Astrocyte (in vitro differentiated cells and primary cell): Measurements from ENCODE around the gene F5. TPM values are rescaled to one million over a fixed set of nuclear protein-coding genes. Genes with fewer than 3 reads are reported as not detected.
A peak's percentile ranks its signal among the peaks of the same experiment; 100 is the strongest.

Source experiments
- DNase-seq: peaks from one replicate; pipeline ENCODE4 v3.0.0-alpha.2; 2010; ENCODE audit warnings: low read depth
- FAIRE-seq: peaks from 2 replicates; lab custom pipeline; 2011; peaks lifted over from hg19 to GRCh38; lab: Jason Lieb, UNC
- H2AFZ ChIP-seq: 2 replicates; pipeline ENCODE4 v1.6.0; 2012; ENCODE audit warnings: low read depth, low read length, inconsistent platforms
- H3K27ac ChIP-seq: 2 replicates; pipeline ENCODE4 v1.5.1; 2011; ENCODE audit warnings: low read depth, low read length, inconsistent platforms
- H3K27me3 ChIP-seq: 2 replicates; pipeline ENCODE4 v1.6.0; 2011; ENCODE audit warnings: low read length, inconsistent platforms; ENCODE audit not compliant: insufficient read depth
- H3K36me3 ChIP-seq: 2 replicates; pipeline ENCODE4 v1.5.1; 2011; ENCODE audit warnings: low read length, inconsistent platforms; ENCODE audit not compliant: insufficient read depth
- H3K4me1 ChIP-seq: 2 replicates; pipeline ENCODE4 v1.5.1; 2011; ENCODE audit warnings: low read length, inconsistent platforms; ENCODE audit not compliant: insufficient read depth
- H3K4me2 ChIP-seq: 2 replicates; pipeline ENCODE4 v1.6.0; 2012; ENCODE audit warnings: low read length, inconsistent platforms
- H3K4me3 ChIP-seq: 2 replicates; pipeline ENCODE4 v1.5.1; 2011; ENCODE audit warnings: low read depth, mild to moderate bottlenecking, low read length, inconsistent platforms; ENCODE audit not compliant: insufficient read depth
- H3K79me2 ChIP-seq: 2 replicates; pipeline ENCODE4 v1.6.0; 2012; ENCODE audit warnings: mild to moderate bottlenecking, low read length, inconsistent platforms; ENCODE audit not compliant: insufficient read depth
- H3K9ac ChIP-seq: 2 replicates; pipeline ENCODE4 v1.6.0; 2012; ENCODE audit warnings: mild to moderate bottlenecking, low read length, inconsistent platforms
- H3K9me3 ChIP-seq: 2 replicates; pipeline ENCODE4 v1.5.1; 2012; ENCODE audit warnings: low read depth, mild to moderate bottlenecking, low read length, inconsistent platforms; ENCODE audit not compliant: insufficient read depth
- H4K20me1 ChIP-seq: 2 replicates; pipeline ENCODE4 v1.6.0; 2012; ENCODE audit warnings: low read length, inconsistent platforms; ENCODE audit not compliant: insufficient read depth
- H3K27ac Mint-ChIP-seq: one replicate; pipeline ENCODE4 v1.8.0; 2021; ENCODE audit warnings: mild to moderate bottlenecking, mixed read lengths; ENCODE audit not compliant: unreplicated experiment
- H3K27me3 Mint-ChIP-seq: one replicate; pipeline ENCODE4 v1.8.0; 2021; ENCODE audit warnings: low read depth, mixed read lengths; ENCODE audit not compliant: unreplicated experiment
- H3K36me3 Mint-ChIP-seq: one replicate; pipeline ENCODE4 v1.8.0; 2021; ENCODE audit warnings: low read depth, mixed read lengths; ENCODE audit not compliant: unreplicated experiment
- H3K4me1 Mint-ChIP-seq: one replicate; pipeline ENCODE4 v1.8.0; 2021; ENCODE audit warnings: low read depth, mixed read lengths; ENCODE audit not compliant: unreplicated experiment
- H3K4me3 Mint-ChIP-seq: one replicate; pipeline ENCODE4 v1.8.0; 2021; ENCODE audit warnings: mild to moderate bottlenecking, moderate library complexity, mixed read lengths; ENCODE audit not compliant: unreplicated experiment
- H3K9me3 Mint-ChIP-seq: one replicate; pipeline ENCODE4 v1.8.0; 2021; ENCODE audit warnings: mild to moderate bottlenecking, mixed read lengths; ENCODE audit not compliant: unreplicated experiment
- EZH2 ChIP-seq: IDR thresholded peaks from 2 replicates; pipeline ENCODE4 v1.6.1; 2012; ENCODE audit warnings: mild to moderate bottlenecking, low read length, inconsistent platforms; ENCODE audit not compliant: insufficient read depth
- total RNA-seq: library from RNA; stranded (reverse); gene quantifications from 2 replicates; pipeline ENCODE4 v1.2.1, GENCODE V29; 2021
- TF ChIP-seq, protein P1 (sequence below): IDR thresholded peaks from 2 replicates; pipeline ENCODE4 v1.5.1; 2011; ENCODE audit warnings: low read depth, mild to moderate bottlenecking, inconsistent platforms, low read length, moderate library complexity; ENCODE audit not compliant: insufficient read depth

The F5 gene
- total RNA-seq, 1 donor from 2014 or later: 0.18 TPM

- TF ChIP-seq, protein P1, sequence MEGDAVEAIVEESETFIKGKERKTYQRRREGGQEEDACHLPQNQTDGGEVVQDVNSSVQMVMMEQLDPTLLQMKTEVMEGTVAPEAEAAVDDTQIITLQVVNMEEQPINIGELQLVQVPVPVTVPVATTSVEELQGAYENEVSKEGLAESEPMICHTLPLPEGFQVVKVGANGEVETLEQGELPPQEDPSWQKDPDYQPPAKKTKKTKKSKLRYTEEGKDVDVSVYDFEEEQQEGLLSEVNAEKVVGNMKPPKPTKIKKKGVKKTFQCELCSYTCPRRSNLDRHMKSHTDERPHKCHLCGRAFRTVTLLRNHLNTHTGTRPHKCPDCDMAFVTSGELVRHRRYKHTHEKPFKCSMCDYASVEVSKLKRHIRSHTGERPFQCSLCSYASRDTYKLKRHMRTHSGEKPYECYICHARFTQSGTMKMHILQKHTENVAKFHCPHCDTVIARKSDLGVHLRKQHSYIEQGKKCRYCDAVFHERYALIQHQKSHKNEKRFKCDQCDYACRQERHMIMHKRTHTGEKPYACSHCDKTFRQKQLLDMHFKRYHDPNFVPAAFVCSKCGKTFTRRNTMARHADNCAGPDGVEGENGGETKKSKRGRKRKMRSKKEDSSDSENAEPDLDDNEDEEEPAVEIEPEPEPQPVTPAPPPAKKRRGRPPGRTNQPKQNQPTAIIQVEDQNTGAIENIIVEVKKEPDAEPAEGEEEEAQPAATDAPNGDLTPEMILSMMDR: no peak
- no peak for TF ChIP-seq EZH2
- peak within 1 kb of the TSS; percentile 98 for H3K27ac Mint-ChIP-seq
- H3K36me3 ChIP-seq: no peaks in the 10 kb centered on the region
- H3K79me2 ChIP-seq: peaks cover 44% of the 10 kb centered on the region
- no peaks in the 10 kb centered on the region for H3K27me3 Mint-ChIP-seq
- H3K4me1 ChIP-seq: peaks cover 30% of the 10 kb centered on the region
- peaks cover 35% of the 10 kb centered on the region for H3K4me1 Mint-ChIP-seq
- H3K9ac ChIP-seq: peak within 1 kb of the TSS; percentile 96
- DNase-seq: peak; percentile 99
- H3K36me3 Mint-ChIP-seq: no peaks in the 10 kb centered on the region
- peak within 1 kb of the TSS; percentile 99 for H3K27ac ChIP-seq
- H3K4me3 Mint-ChIP-seq: peak within 1 kb of the TSS; percentile 95
- H3K4me2 ChIP-seq: peak within 1 kb of the TSS; percentile 94
- no peaks in the 10 kb centered on the region for H3K27me3 ChIP-seq
- H4K20me1 ChIP-seq: peaks cover 33% of the 10 kb centered on the region
- no peaks in the 10 kb centered on the region for H3K9me3 ChIP-seq
- H3K4me3 ChIP-seq: peak within 1 kb of the TSS; percentile 82
- peak; percentile 68 for FAIRE-seq
- H3K9me3 Mint-ChIP-seq: no peaks in the 10 kb centered on the region
- peak within 1 kb of the TSS; percentile 67 for H2AFZ ChIP-seq
Observed at GRCh38 chr1:169485431-169486280, 100.6 kb downstream of the F5 start, which contains the start of gene SLC19A2. TSS of gene SLC19A2 (minus strand) at chr1:169485944. CDS start at chr1:169485766, 178 bp downstream.

- Histone ChIP-seq H3K27me3 (no peaks in the 10 kb centered on the region), H3K9ac (peak overlapping the region; percentile 96), H3K4me1 (peaks cover 30% of the 10 kb centered on the region), H3K9me3 (no peaks in the 10 kb centered on the region), H2AFZ (peak overlapping the region; percentile 67), H3K79me2 (peaks cover 52% of the 10 kb centered on the region), H3K36me3 (no peaks in the 10 kb centered on the region), H4K20me1 (peaks cover 41% of the 10 kb centered on the region), H3K4me3 (peak overlapping the region; percentile 82), H3K27ac (peak overlapping the region; percentile 99), H3K4me2 (peak overlapping the region; percentile 94)
- DNase-seq (peak; percentile 69), FAIRE-seq (no peak)
- Mint-ChIP-seq H3K4me3 (peak overlapping the region; percentile 95), H3K27ac (peak overlapping the region; percentile 98), H3K27me3 (no peaks in the 10 kb centered on the region), H3K9me3 (no peaks in the 10 kb centered on the region), H3K36me3 (no peaks in the 10 kb centered on the region), H3K4me1 (peaks cover 37% of the 10 kb centered on the region)
- TF ChIP-seq, protein P1: no peak
- no peak for TF ChIP-seq EZH2
Observed at GRCh38 chr1:169484683-169485430, 101.4 kb downstream of the F5 start.
